Right lobe of liver (tissue), 4 donors: ENCODE data around the gene ACIN1.

Experiments
- CTCF ChIP-seq, 4 donors: fragments of 200-600 bp in 3 of 4; fragments of 450-650 bp in 1 of 4; IDR thresholded peaks; one replicate each; pipeline versions ENCODE4 v1.5.1 to v1.8.0; 2016 to 2022; ENCODE audit warnings: antibody characterized with exemption in 4 of 4, mild to moderate bottlenecking in 2 of 4
- POLR2A ChIP-seq: fragments of 450-650 bp; IDR thresholded peaks from one replicate; pipeline ENCODE4 v1.6.1; 2017; ENCODE audit warnings: antibody characterized with exemption, mild to moderate bottlenecking
- donor health status: DM: no; HTN: no; CAD: no.
- donor health status: DM: no; HTN: no; CAD: no.
- donor health status: DM: no; HTN: yes; CAD: no.

GRCh38 chr14:23113431-23114119 lies 18.6 kb upstream of the ACIN1 start:
- TF ChIP-seq CTCF (IDR thresholded peaks at IDR 0.05) (no peak), POLR2A (no peak)
